ENCODE results near the gene ALAS2.
"Not testable (repeated sequence)": the region's sequence is repeated elsewhere in the genome, so short reads cannot be mapped to it uniquely, and the experiment has no call there.

The ALAS2 gene

GRCh38 chrX:55056820-55057674, 26.3 kb upstream of the ALAS2 start:
- Mint-ChIP-seq H3K9me3 (peaks cover 38% of the 10 kb centered on the region), H3K36me3 (ENCODE audit: low read depth) (no peaks in the 10 kb centered on the region), H3K4me1 (peaks cover 11% of the 10 kb centered on the region), H3K27me3 (ENCODE audit: low read depth, poor library complexity) (peaks cover 7% of the 10 kb centered on the region), H3K27ac (no peak overlapping the region), H3K4me3 (peak overlapping the region; percentile 27)
- TF ChIP-seq CTCF (IDR thresholded peaks at IDR 0.05) = no peak
- no peak for DNase-seq

GRCh38 chrX:55050599-55050998, 19.8 kb upstream of the ALAS2 start:
- not testable (repeated sequence) for H3K27ac Mint-ChIP-seq; H3K36me3 Mint-ChIP-seq (ENCODE audit: low read depth); H3K4me3 Mint-ChIP-seq; H3K27me3 Mint-ChIP-seq (ENCODE audit: low read depth, poor library complexity); H3K4me1 Mint-ChIP-seq; DNase-seq
- H3K9me3 Mint-ChIP-seq = peaks cover 73% of the 10 kb centered on the region

GRCh38 chrX:55041514-55041913, 10.7 kb upstream of the ALAS2 start:
- Mint-ChIP-seq H3K36me3 (ENCODE audit: low read depth) (no peaks in the 10 kb centered on the region), H3K4me1 (no peaks in the 10 kb centered on the region), H3K9me3 (peaks cover 42% of the 10 kb centered on the region), H3K4me3 (no peak overlapping the region), H3K27me3 (ENCODE audit: low read depth, poor library complexity) (no peaks in the 10 kb centered on the region), H3K27ac (no peak overlapping the region)
- DNase-seq = no peak
- no peak for TF ChIP-seq CTCF (IDR thresholded peaks at IDR 0.05)

GRCh38 chrX:55039471-55039870, 8.7 kb upstream of the ALAS2 start:
- no peaks in the 10 kb centered on the region for H3K27me3 Mint-ChIP-seq (ENCODE audit: low read depth, poor library complexity)
- DNase-seq = no peak
- no peak overlapping the region for H3K27ac Mint-ChIP-seq
- peaks cover 37% of the 10 kb centered on the region for H3K9me3 Mint-ChIP-seq
- no peak for TF ChIP-seq CTCF (IDR thresholded peaks at IDR 0.05)
- H3K4me3 Mint-ChIP-seq = no peak overlapping the region
- no peaks in the 10 kb centered on the region for H3K36me3 Mint-ChIP-seq (ENCODE audit: low read depth)
- no peaks in the 10 kb centered on the region for H3K4me1 Mint-ChIP-seq

GRCh38 chrX:55033429-55033828, 2.7 kb upstream of the ALAS2 start:
- Mint-ChIP-seq H3K4me1 (peaks cover 26% of the 10 kb centered on the region), H3K9me3 (peaks cover 23% of the 10 kb centered on the region), H3K27ac (no peak overlapping the region), H3K4me3 (no peak overlapping the region), H3K27me3 (ENCODE audit: low read depth, poor library complexity) (peaks cover 5% of the 10 kb centered on the region), H3K36me3 (ENCODE audit: low read depth) (no peaks in the 10 kb centered on the region)
- no peak for DNase-seq
- no peak for TF ChIP-seq CTCF (IDR thresholded peaks at IDR 0.05)

- Mint-ChIP-seq H3K36me3 (ENCODE audit: low read depth) (no peaks in the 10 kb centered on the region), H3K27me3 (ENCODE audit: low read depth, poor library complexity) (peaks cover 5% of the 10 kb centered on the region), H3K4me3 (no peak overlapping the region), H3K9me3 (peaks cover 43% of the 10 kb centered on the region), H3K27ac (no peak overlapping the region), H3K4me1 (peaks cover 26% of the 10 kb centered on the region)
- no peak for TF ChIP-seq CTCF (IDR thresholded peaks at IDR 0.05)
- no peak for DNase-seq
These were observed 1.5 kb downstream of the ALAS2 start for GRCh38 chrX:55029291-55029690.
